A673 (cell line): ENCODE data around the gene CCL14.
A peak's percentile ranks its signal among the peaks of the same experiment; 100 is the strongest.

Experiments
- CTCF ChIP-seq: fragments of 300-800, 200-600 bp; sonication (generic); conservative IDR thresholded peaks from 2 replicates; pipeline ENCODE4 v1.5.1; 2017; ENCODE audit warnings: low read depth, mild to moderate bottlenecking, antibody characterized with exemption, low read length, moderate library complexity, mixed read lengths
- EZH2 ChIP-seq: fragments of 200-600 bp; sonication (generic); IDR thresholded peaks from 2 replicates; pipeline ENCODE4 v1.6.1; 2017; ENCODE audit warnings: borderline replicate concordance, low read depth, mild to moderate bottlenecking, mixed read lengths, antibody characterized with exemption, low read length; ENCODE audit not compliant: poor library complexity, severe bottlenecking

GRCh38 chr17:36008998-36009665 lies 22.6 kb upstream of the CCL14 start:
- TF ChIP-seq CTCF (peak; percentile 40), EZH2 (no peak)
